ENCODE measurements around the gene FOXE1. TPM values are rescaled to one million over a fixed set of nuclear protein-coding genes. Genes with fewer than 3 reads are reported as not detected.

Gene FOXE1
- total and polyA plus RNA-seq, 12 donors, result 0.78 TPM; not detected in 11

DNA sequence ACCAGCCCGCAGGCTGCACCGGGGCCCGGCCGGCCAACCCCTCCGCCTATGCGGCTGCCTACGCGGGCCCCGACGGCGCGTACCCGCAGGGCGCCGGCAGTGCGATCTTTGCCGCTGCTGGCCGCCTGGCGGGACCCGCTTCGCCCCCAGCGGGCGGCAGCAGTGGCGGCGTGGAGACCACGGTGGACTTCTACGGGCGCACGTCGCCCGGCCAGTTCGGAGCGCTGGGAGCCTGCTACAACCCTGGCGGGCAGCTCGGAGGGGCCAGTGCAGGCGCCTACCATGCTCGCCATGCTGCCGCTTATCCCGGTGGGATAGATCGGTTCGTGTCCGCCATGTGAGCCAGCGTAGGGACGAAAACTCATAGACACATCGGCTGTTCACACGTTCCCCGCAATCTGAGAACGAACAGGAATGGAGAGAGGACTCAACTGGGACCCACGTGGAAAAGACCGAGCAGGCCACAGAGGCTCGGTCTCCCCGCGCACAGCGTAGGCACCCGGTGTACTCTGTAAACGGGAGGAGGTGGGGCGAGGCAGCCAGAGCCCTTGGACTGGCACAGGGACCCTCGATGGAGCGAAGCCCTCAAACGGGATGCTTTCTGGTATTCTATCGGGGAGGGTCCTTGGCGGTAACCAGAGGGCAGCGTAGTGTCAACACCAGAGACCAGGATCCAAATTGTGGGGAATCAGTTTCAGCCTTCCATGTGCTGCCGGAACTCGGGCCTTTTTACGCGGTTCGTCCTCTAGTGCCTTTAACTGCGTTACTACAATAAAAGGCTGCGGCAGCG lies 1.9 kb downstream of the FOXE1 start:
- no peaks in the 10 kb centered on the region for H3K9me3 ChIP-seq (replicated peaks in 1 of 3)
- H3K27me3 ChIP-seq, result peaks cover 98% of the 10 kb centered on the region
- WGBS, 4 donors, result 6 to 13% (median 9%) methylated on average over 14 to 71 of the region's 71 CpGs
- H3K4me3 ChIP-seq, result peak overlapping the region in 1 of 4 donors; percentile 41
- intact Hi-C loops (cut with DNase I), result no loop called here
- no peaks in the 10 kb centered on the region for H3K36me3 ChIP-seq (replicated peaks in 1 of 2)
- H3K27ac ChIP-seq, result no peak overlapping the region
- no peak for DNase-seq
- H3K4me1 ChIP-seq (replicated peaks in 1 of 2), result peaks cover 0 to 15% of the 10 kb centered on the region in 2 donors
- TF ChIP-seq POLR2A (IDR thresholded peaks at IDR 0.05) (no peak), CTCF (IDR thresholded peaks at IDR 0.05) (no peak)

GRCh38 chr9:97855486-97855875 lies 2.5 kb downstream of the FOXE1 start:
- H3K4me3 ChIP-seq, result no peak overlapping the region
- DNase-seq, result no peak
- H3K27ac ChIP-seq, result no peak overlapping the region
- no peaks in the 10 kb centered on the region for H3K9me3 ChIP-seq (replicated peaks in 1 of 3)
- H3K36me3 ChIP-seq (replicated peaks in 1 of 2), result no peaks in the 10 kb centered on the region
- intact Hi-C loops (cut with DNase I), result no loop called here
- 8 to 18% (median 16%) methylated on average over 3 to 8 of the region's 8 CpGs for WGBS, 4 donors
- peaks cover 93% of the 10 kb centered on the region for H3K27me3 ChIP-seq
- TF ChIP-seq CTCF (IDR thresholded peaks at IDR 0.05) (no peak), POLR2A (IDR thresholded peaks at IDR 0.05) (no peak)
- peaks cover 0 to 15% of the 10 kb centered on the region in 2 donors for H3K4me1 ChIP-seq (replicated peaks in 1 of 2)

DNA sequence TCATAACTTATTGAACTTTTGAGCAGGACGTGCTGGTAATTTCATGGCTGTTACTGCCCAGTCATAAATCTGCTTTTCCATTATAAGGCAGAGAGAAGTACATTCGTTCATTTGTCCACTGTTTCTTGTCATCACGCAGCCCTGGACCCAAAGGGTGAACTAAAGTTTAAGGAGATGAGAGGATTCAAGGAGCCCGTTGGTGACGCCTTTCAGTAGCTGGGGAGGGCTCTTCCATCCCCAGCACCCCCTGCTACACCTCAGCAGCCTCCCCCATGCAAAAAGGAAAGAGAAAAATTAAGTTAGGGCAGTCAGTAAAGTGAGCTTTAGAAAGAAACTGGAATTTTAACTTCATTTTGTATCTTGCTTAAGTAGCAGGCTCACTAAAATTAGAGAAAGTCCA lies 2.9 kb downstream of the FOXE1 start:
- 26 to 35% (median 29%) methylated on average over 5 of the region's 5 CpGs for WGBS, 4 donors

More for the DNA sequence above, 2.9 kb downstream of the FOXE1 start:
- Histone ChIP-seq H3K9me3 (replicated peaks in 1 of 3) (no peaks in the 10 kb centered on the region), H3K27me3 (peaks cover 89% of the 10 kb centered on the region), H3K4me1 (replicated peaks in 1 of 2) (peaks cover 0 to 15% of the 10 kb centered on the region in 2 donors), H3K36me3 (replicated peaks in 1 of 2) (no peaks in the 10 kb centered on the region), H3K4me3 (no peak overlapping the region), H3K27ac (no peak overlapping the region)
- DNase-seq, result no peak
- intact Hi-C loops (cut with DNase I), result no loop called here
- TF ChIP-seq CTCF (IDR thresholded peaks at IDR 0.05), result no peak
- no peak for TF ChIP-seq POLR2A (IDR thresholded peaks at IDR 0.05)
